BJ (cell line): ENCODE data around the gene HOXD13. TPM values are rescaled to one million over a fixed set of nuclear protein-coding genes. Genes with fewer than 3 reads are reported as not detected.

ENCODE experiments used
- CTCF ChIA-PET: fragments of 350-600 bp; formaldehyde crosslinking; extraction: SDS; loops from one replicate; lab custom pipeline; 2021; ENCODE audit warnings: antibody characterized with exemption, inconsistent platforms; lab: Yijun Ruan, JAX
- POLR2A ChIA-PET: fragments of 300-600 bp; sonication (Branson Sonifier 250); formaldehyde crosslinking; extraction: SDS; loops from one replicate; lab custom pipeline; 2021; ENCODE audit warnings: antibody characterized with exemption; lab: Charles Lee
- DNase-seq: peaks from one replicate; pipeline ENCODE4 v3.0.0-alpha.2; 2011; ENCODE audit warnings: low read depth
- H3K27me3 ChIP-seq: 2 replicates; pipeline ENCODE4 v1.6.0; 2011; ENCODE audit warnings: low read length; ENCODE audit not compliant: control insufficient read depth, insufficient read depth
- H3K36me3 ChIP-seq: 2 replicates; pipeline ENCODE4 v1.5.1; 2011; ENCODE audit warnings: low read length; ENCODE audit not compliant: control insufficient read depth, insufficient read depth
- H3K4me3 ChIP-seq: 2 replicates; pipeline ENCODE4 v1.5.1; 2011; ENCODE audit warnings: low read depth, mild to moderate bottlenecking, control low read depth, low read length
- polyA plus RNA-seq: library from polyadenylated mRNA; depleted of rRNA; stranded (reverse); fragments of >200 nt; gene quantifications from 2 replicates; pipeline ENCODE4 v1.2.3, GENCODE V29; 2011
- TF ChIP-seq, protein P1 (sequence below): IDR thresholded peaks from 2 replicates; pipeline ENCODE4 v1.5.1; 2011; ENCODE audit warnings: low read depth, mild to moderate bottlenecking, control low read depth, inconsistent platforms, low read length, moderate library complexity; ENCODE audit not compliant: insufficient read depth

Gene HOXD13
- polyA plus RNA-seq, 1 experiment, result 0.43 TPM

DNA sequence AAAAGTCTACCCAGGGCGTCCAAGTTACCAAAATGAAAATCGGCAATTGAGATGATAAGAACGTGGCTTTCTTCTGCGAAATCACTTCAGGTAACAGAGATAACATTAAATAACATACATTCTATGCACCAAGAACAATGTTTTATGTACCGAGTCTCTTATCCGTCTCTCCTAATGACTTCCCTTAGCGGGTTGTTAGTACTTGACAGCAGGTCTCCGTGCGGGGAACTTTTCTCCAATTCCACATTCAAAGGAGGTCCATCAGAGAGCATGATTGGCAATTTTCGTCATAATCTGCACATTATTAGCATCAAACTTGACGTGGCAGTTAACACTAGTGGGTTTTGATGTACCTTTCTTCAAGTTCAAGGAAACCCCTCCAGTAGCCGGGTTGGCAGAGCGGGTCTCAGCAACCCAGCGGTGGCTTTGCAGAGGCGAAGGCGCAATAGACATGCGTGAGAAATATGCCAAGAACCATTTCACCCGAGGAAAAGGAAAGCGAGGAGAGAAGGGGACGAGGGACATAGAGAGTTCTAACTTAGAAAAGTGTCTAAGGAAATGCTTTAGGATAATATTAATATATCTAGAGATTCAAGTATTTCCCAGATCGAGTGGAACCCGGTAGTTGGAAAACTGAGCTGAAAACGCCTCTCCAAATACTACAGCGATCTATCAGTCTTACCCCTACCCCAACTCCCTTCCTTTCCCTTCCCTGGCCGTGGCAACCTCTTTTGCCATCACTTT, 13.8 kb upstream of the HOXD13 start:
- ChIA-PET CTCF (interaction anchor here (0.5 to 4.9 kb wide), 14 partner anchors 7 to 720 kb away, joined by 3 to 75 read pairs (median 4); no protein-coding TSS in a partner anchor), POLR2A (no interaction called here)
- Histone ChIP-seq H3K4me3 (no peak overlapping the region), H3K27me3 (peaks cover 46% of the 10 kb centered on the region), H3K36me3 (no peaks in the 10 kb centered on the region)
- TF ChIP-seq, protein P1, sequence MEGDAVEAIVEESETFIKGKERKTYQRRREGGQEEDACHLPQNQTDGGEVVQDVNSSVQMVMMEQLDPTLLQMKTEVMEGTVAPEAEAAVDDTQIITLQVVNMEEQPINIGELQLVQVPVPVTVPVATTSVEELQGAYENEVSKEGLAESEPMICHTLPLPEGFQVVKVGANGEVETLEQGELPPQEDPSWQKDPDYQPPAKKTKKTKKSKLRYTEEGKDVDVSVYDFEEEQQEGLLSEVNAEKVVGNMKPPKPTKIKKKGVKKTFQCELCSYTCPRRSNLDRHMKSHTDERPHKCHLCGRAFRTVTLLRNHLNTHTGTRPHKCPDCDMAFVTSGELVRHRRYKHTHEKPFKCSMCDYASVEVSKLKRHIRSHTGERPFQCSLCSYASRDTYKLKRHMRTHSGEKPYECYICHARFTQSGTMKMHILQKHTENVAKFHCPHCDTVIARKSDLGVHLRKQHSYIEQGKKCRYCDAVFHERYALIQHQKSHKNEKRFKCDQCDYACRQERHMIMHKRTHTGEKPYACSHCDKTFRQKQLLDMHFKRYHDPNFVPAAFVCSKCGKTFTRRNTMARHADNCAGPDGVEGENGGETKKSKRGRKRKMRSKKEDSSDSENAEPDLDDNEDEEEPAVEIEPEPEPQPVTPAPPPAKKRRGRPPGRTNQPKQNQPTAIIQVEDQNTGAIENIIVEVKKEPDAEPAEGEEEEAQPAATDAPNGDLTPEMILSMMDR, result no peak
- DNase-seq, result no peak

DNA sequence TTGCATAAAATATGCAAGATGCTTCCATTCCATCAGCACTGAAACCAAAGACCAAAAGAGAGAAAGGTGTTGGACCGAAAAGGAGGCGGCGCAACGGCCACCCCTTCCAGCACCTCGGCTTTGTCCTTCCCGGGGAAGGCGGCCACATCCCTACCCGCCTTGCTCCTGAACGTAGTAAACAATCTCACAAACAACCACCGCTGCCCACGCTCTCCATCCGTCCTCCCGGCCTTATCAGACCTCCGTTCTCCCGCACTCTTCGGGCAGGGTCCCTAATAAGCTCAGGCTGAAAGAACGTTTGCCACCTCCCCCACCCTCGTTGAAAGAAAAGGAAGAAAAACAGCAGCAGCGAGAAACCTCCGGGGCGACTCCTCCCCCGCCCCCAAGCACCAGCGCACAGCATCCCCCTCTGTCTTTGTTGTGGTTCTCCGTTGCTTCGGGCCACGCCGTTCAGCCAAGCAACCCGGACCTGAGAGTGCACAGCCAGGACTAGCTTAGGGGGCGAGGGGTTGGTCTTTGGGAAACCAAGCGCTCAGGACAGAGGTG, 13.2 kb upstream of the HOXD13 start:
- Histone ChIP-seq H3K36me3 (no peaks in the 10 kb centered on the region), H3K4me3 (peak overlapping the region; percentile 3; the same call in 1 of the 2 replicates), H3K27me3 (peaks cover 50% of the 10 kb centered on the region)
- TF ChIP-seq, protein P1, result no peak
- no peak for DNase-seq
- ChIA-PET POLR2A (no interaction called here), CTCF (interaction anchor here (0.5 to 4.9 kb wide), 17 partner anchors 8 to 721 kb away, joined by 3 to 75 read pairs (median 4); no protein-coding TSS in a partner anchor)

DNA sequence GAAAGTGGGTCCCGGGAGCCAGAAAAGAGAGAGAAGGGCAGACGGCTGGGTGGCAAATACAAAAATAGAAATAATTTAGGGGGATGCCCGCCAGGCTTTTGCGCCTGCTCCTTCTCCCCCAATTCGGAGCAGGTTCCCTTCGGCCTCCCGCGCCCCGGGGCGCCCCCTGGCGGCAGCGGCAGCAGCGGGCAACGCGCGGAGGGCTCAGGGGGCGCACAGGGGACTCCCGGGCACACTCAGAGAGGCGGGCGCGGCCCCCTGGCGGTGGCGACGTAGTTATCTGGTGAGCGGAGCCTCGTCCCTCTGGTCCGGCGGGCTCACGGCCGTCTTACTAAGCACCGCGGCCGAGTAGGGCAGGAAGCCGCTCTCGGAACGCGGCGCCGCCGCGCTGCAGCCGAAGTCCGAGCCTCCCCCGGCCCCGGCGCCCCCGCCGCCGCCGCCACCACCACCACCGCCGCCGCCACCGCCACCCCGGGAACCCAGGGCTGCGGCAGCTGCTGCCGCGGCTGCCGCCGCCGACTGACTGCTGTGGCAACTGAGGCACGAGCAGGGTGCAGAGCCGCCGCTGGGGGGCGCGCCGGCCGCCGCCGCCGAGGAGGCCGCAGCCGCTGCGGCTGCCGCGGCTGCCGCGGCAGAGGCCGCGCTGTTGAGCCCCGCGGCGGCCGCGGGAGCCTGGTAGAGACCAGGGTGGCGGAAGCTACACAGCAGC, 12.5 kb upstream of the HOXD13 start:
- ChIA-PET CTCF (interaction anchor here (0.6 to 4.9 kb wide), 22 partner anchors 9 to 721 kb away, joined by 3 to 75 read pairs (median 4); partner anchors contain the start of gene LNPK), POLR2A (no interaction called here)
- TF ChIP-seq, protein P1, result peak; percentile 63
- no peak for DNase-seq
- no peaks in the 10 kb centered on the region for H3K36me3 ChIP-seq
- H3K27me3 ChIP-seq, result peaks cover 49% of the 10 kb centered on the region
- H3K4me3 ChIP-seq, result peak overlapping the region; percentile 23

DNA sequence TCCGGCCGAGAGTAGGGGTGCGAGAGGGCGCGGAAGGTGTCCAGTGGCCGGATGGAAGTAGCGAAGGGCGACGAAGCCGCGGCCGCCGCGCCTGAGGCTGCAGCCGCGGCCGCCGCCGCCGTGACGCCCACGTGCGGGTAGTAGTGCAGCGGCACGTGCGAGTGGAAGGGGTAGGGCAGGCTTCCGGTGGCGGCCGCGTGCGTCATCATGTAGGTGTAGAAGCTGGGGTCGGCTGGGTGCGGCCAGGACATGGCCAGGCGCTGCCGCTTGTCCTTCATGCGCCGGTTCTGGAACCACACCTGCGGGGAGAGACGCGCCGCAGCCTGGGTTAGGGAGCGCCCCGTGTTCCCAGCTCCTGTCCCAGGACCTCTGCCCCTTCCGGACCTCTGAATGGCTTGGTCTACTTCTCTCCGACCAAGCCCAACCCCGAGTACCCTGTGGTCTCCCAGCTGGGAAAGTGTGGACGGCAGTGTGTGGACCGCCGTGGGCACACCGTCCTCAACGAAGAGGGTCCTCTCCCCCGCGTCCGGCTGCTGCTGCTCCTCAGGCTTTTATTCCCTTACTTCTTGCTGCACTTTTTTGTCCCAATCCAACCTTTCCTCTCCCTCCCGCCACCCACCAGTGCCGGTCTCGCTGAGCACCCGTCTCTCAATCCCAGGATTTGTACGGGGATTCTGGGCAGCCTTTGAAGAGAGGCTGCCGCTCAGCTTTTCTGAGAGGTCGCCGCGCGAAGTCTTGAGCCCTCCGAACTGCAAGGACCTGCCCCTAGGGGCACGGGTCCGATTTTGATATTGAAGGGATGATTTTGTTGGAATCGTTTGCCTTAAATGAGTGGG, 11.8 kb upstream of the HOXD13 start:
- DNase-seq, result no peak
- POLR2A ChIA-PET, result no interaction called here
- CTCF ChIA-PET, result interaction anchor here (0.8 to 4.9 kb wide), 14 partner anchors 8 to 711 kb away, joined by 3 to 75 read pairs (median 4); partner anchors contain the start of gene LNPK
- Histone ChIP-seq H3K4me3 (peak overlapping the region; percentile 12; the same call in 1 of the 2 replicates), H3K27me3 (peaks cover 52% of the 10 kb centered on the region), H3K36me3 (no peaks in the 10 kb centered on the region)
- TF ChIP-seq, protein P1, result no peak
